NB4 (cell line): Measurements from ENCODE around the gene RARRES2.
"Not testable (repeated sequence)": the region's sequence is repeated elsewhere in the genome, so short reads cannot be mapped to it uniquely, and the experiment has no call there.

Experiments used
- DNase-seq: peaks from one replicate; pipeline ENCODE4 v3.0.0; 2010; ENCODE audit warnings: low read depth
- H3K4me3 ChIP-seq: one replicate; pipeline ENCODE4 v1.5.1; 2011; ENCODE audit warnings: mild to moderate bottlenecking, low read depth, low read length, moderate library complexity
- MAX ChIP-seq: IDR thresholded peaks from 2 replicates; pipeline ENCODE4 v1.6.1; 2011; ENCODE audit warnings: low read depth, low read length
- MYC ChIP-seq: IDR thresholded peaks from 2 replicates; pipeline ENCODE4 v1.6.1; 2011; ENCODE audit warnings: low read depth, low read length
- POLR2A ChIP-seq: IDR thresholded peaks from 2 replicates; pipeline ENCODE4 v1.6.1; 2011; ENCODE audit warnings: mild to moderate bottlenecking; ENCODE audit not compliant: insufficient read length; ENCODE audit errors: extremely low read depth
- TF ChIP-seq, protein P1 (sequence below): IDR thresholded peaks from one replicate; pipeline ENCODE4 v1.5.1; 2012; ENCODE audit warnings: low read depth, low read length

Gene RARRES2

GRCh38 chr7:150317748-150318444, 23.5 kb downstream of the RARRES2 start:
- no peak overlapping the region for H3K4me3 ChIP-seq
- TF ChIP-seq MAX (no peak), MYC (no peak), POLR2A (no peak)
- TF ChIP-seq, protein P1, sequence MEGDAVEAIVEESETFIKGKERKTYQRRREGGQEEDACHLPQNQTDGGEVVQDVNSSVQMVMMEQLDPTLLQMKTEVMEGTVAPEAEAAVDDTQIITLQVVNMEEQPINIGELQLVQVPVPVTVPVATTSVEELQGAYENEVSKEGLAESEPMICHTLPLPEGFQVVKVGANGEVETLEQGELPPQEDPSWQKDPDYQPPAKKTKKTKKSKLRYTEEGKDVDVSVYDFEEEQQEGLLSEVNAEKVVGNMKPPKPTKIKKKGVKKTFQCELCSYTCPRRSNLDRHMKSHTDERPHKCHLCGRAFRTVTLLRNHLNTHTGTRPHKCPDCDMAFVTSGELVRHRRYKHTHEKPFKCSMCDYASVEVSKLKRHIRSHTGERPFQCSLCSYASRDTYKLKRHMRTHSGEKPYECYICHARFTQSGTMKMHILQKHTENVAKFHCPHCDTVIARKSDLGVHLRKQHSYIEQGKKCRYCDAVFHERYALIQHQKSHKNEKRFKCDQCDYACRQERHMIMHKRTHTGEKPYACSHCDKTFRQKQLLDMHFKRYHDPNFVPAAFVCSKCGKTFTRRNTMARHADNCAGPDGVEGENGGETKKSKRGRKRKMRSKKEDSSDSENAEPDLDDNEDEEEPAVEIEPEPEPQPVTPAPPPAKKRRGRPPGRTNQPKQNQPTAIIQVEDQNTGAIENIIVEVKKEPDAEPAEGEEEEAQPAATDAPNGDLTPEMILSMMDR: no peak
- no peak for DNase-seq

- DNase-seq, H3K4me3 ChIP-seq: not testable (repeated sequence)
Observed at GRCh38 chr7:150316987-150317386, 24.4 kb downstream of the RARRES2 start.

DNA sequence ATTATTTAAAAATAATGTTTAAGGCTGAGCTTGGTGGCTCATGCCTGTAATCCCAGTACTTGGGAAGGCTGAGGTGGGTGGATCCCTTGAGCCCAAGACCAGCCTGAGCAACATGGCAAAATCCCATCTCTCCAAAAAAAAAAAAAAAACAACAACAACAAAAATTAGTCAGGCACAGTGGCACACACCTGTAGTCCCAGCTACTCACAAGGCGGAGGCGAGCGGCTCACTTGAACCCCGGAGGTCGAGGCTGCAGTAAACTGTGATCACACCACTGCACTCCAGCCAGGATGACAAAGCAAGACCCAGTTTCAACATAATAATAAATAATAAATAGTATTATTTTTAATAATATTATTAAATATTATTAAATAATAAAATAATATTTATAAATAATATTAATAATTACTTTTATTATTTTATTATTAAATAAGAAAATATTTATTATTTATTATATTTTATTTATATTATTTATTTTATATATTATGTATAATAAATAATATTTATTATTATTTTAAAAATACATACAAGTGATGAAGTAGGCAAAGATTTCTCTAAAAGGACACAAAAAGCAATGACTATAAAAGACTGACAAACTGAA, 26.7 kb downstream of the RARRES2 start:
- TF ChIP-seq POLR2A (no peak), MYC (no peak), MAX (no peak)
- TF ChIP-seq, protein P1: no peak

GRCh38 chr7:150313870-150314269, 27.6 kb downstream of the RARRES2 start:
- TF ChIP-seq POLR2A: no peak
- TF ChIP-seq MYC: no peak
- TF ChIP-seq, protein P1: no peak
- no peak for TF ChIP-seq MAX
- no peak for DNase-seq
- no peak overlapping the region for H3K4me3 ChIP-seq

More for the DNA sequence above, 26.7 kb downstream of the RARRES2 start:
- H3K4me3 ChIP-seq: no peak overlapping the region
- DNase-seq: no peak

- TF ChIP-seq MAX (no peak), POLR2A (no peak), MYC (no peak)
- TF ChIP-seq, protein P1: no peak
- no peak for DNase-seq
- no peak overlapping the region for H3K4me3 ChIP-seq
Observed at GRCh38 chr7:150313367-150313809, 28.0 kb downstream of the RARRES2 start.

GRCh38 chr7:150312649-150313366, 28.6 kb downstream of the RARRES2 start:
- H3K4me3 ChIP-seq, DNase-seq: not testable (repeated sequence)
